Glomerular visceral epithelial cell (primary cell): ENCODE results near the gene RUFY1.
"Not testable (repeated sequence)": the region's sequence is repeated elsewhere in the genome, so short reads cannot be mapped to it uniquely, and the experiment has no call there.

Experiments used
- DNase-seq: peaks from one replicate; pipeline ENCODE4 v3.0.0-alpha.2; 2016; ENCODE audit errors: extremely low spot score

Gene RUFY1

DNA sequence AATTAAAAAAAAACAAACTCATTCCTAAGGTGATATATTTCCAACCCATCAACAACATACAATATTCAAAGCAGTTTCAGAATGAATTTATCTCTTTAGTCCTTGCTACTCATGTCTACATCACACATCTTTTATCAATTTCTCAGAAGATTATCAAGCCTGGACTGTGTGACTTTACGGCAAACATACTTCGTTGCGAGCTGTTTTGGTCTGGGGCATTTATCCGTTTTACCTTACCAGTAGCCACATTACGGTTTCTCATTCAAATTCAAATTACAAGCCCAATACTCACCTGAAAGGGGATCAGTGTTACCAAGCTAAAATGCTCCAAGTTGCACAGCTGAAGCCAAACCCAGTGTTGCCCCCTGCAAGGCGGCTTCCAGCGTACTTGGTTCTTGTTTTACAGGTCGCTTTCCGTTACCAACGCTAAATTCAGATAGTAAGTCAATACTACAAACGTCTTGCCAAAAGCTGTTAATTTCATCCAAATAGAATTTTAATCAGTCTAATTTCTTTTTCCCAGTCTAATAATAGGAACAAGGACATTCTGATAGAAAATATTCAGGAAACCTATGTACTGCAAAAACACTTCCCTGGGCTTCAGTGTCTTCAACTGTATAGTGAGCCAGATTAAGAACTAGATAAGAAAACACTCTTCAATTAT, 71.3 kb downstream of the RUFY1 start:
- DNase-seq: no peak

DNA sequence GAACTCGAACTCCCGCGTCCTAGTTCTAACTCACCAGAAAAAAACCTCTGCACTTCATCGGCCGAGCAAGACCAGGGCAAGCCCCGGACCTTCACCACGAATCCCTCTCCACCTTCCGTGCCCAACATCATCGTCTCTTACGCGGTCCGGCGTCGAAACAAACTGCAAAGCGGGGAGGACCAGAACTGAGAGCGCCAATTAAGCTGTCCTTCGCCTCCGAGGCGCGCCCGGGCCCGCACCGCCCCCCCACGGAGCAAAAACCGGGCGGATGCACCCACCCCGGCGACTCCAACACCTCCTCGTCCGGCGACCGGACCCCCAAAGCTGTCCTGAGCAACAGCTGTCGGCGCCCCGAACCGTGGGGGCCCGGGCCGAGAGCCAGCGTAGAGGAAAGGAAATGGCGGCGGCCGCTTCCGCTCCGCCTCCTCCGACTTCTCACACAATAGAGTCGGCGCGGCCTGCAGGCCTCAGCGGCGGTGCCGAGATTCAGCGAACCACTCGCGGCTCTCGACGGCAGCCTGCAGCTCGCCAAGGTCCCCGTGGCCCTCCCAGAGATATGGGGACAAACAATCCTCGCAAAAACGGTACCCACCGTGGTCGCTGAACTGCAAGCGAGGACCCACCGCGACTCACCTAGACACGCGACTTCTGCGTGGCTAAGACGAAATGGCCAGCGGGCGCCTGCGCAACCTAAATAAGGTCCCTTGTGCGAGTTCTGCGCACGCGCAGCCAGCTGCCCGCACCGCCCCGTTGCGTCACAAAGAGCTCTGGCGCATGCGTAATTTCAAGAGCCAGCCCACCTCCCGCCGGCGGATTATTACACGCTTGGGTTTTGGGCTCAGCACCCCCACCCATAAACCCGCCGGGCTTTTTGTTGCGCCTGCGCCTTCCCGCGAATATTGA, 72.9 kb downstream of the RUFY1 start, which contains the start of gene HNRNPH1:
Gene HNRNPH1 (minus strand): TSS at position 669 of the 903 bp plus-strand sequence. CDS start 538 bp downstream, at position 131.
- DNase-seq: peak; percentile 100

DNA sequence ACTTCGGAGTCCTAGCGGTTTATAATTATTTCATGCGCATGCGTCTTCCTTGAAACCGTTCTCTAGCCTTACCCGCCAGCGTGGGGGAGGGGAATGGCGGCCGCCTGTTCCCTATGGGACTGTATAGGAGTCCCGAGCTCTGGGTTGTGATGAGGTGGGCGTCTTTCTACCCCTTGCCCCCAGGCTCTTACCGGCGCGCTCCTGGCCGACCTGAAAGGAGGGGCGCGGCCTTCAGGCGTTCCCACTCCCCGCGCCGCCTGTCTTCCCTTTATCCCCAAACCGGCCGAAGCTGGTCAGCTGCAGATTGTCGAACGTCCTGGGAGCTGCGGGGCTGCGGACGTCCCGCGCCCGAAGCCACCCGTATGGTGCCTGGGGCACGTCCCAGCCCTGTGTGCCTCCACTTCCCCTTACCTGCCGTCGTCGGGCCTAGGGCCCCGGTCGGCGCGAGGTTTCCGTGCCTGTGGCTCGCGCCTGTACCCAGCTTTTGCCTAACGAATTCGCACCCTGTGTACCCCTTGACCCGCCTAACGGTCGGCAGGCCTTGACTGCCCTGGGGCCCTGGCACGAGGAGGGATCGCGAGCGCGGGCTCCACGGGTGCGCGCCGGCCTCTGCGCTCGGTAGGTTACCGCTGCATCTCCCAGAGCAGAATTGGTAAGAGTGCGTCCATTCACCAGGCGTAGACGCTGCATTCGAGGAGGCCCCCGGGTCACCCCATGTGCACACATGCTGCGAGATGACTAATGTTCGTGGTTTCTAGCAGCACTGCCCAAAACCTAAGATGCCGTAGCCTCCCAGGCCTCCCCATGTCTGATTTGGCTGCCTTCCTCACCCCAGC, 73.8 kb downstream of the RUFY1 start:
- DNase-seq: peak; percentile 83

DNA sequence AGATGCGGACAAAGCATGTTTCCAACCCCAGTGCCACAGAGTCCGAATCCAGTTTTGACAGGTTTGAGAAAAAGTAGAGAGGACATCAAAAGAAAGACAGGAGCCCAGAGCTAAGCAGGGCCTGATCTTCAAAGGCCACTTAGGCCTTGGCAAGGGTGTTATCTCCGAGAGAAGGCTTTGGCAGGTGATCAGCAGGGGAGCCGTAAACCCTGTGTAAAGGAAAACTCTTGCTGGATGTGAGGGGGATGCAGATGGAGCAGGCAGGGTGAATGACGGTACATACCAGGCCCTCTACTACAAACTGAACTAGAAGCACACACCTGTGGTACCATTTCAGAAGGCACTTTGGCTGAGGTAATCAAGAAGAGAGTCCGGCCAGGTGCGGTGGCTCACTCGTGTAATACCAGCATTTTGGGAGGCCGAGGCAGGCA, 74.5 kb downstream of the RUFY1 start:
- no peak for DNase-seq

DNA sequence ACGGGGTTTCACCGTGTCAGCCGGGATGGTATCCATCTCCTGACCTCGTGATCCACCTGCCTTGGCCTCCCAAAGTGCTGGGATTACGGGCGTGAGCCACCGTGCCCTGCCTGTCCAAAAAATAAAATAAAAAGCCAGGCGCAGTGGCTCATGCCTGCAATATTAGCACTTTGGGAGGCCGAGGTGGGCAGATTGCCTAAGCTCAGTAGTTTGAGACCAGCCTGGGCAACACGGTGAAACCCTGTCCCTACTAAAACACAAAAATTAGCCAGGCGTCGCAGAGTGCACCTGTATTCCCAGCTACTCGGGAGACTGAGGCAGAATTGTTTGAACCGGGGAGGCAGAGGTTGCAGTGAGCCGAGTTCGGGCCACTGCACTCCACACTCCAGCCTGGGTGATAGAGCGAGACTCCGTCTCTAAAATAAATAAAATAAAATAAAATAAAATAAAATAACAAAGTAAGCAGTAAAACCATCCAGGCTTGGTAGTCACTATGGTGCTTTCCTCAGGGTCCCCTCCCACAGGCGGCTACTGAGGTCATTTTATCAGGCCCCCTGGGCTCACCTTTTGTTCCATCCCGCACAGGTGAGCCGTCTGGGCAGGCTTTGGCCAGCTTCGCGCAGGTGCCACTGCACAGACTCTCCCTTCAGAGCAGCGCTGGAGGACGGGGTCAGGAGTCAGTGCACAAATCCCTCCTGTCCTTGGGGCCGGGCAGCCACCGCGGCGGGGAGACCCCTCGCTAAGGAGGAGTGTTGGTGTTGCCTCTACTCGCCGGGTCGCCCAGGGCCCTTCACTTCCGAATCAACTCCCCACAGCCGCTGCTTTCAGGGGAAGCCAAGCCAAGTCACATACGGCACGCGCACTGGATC, 83.4 kb downstream of the RUFY1 start:
- DNase-seq: not testable (repeated sequence)

DNA sequence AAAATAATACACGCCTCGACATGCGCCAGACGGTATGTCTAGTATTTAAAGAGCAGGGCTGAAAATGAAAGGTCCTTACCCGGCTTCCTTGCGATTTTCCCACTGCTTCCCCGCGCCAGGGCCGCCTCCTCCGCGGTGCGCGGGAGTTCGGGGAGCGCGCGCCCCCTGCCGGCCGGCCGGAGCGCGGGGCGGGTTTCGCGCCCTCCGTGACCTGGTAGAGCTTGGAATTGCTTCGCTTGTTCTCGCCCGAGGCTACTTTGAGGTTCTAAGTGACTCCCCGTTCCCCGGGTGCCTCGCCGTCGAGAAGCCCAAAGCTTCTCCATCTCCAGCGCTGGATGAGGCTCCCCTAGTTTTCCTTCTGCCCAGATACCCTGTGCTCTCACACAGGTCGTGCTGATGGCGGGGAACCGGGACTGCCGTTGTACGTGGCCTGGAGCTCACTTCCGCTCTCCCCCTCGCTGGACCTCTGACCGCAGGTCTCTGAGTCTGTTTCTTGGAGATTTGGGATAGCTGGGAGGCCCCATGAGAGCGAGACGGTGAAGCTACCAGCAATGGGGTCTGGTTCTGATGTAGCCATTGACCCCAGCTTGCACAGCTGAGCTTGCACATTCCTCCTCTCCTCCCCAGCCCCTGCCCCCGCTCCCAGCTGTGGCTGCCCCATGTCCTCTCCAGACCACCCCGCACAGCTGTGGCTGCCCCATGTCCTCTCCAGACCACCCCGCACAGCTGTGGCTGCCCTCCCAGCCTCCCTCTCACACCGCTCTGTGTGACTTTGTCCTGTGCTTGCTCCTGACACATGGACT, 84.2 kb downstream of the RUFY1 start:
- DNase-seq: not testable (repeated sequence)

DNA sequence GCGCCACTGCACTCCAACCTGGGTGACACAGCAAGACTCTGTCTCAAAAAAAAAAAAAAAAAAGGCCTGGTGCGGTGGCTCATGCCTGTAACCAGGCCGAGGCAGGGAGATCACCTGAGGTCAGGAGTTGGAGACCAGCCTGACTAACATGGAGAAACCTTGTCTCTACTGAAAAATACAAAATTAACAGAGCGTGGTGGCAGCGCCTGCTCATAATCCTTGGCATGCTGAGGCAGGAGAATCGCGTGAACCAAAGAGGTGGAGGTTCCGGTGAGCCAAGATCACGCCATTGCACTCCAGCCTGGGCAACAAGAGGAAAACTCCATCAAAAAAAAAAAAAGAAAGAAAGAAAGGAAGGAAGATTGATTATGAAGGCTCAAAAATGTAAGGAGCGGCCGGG, 88.9 kb downstream of the RUFY1 start:
- not testable (repeated sequence) for DNase-seq

DNA sequence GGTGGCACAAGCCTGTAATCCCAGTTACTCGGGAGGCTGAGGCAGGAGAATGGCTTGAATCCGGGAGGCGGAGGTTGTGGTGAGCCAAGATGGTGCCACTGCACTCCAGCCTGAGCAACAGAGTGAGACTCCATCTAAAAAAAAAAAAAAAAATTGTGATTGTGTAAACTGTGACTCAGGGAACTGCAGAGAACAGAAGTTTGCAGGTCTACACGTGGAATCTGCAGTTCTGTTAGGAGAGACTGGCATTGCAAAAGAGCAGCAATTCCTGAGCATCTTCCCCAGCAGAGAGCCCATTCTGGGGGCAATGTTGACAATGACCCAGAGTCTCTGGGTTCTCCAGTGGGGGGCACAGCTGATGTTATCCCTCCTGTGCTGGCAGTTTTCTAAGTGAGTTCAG, 91.4 kb downstream of the RUFY1 start:
- not testable (repeated sequence) for DNase-seq

DNA sequence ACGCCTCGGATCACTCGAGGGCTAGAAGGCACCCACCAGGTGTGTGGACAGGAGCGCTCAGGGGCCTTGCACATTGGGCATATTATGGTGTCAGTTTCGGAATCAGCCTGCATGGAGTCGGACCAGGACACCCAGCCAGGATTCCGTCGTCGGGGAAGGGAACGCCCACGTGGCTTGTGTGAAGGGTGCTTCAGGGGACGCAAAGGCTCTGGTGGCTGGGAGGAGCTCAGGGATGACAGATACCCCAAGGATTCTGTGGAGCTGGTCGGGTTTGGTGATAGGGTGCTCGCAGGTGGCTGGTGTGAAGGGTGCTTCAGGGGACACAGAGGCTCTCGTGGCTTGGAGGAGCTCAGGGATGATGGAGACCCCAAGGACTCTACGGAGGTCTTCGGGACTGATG, 92.3 kb downstream of the RUFY1 start:
- not testable (repeated sequence) for DNase-seq

DNA sequence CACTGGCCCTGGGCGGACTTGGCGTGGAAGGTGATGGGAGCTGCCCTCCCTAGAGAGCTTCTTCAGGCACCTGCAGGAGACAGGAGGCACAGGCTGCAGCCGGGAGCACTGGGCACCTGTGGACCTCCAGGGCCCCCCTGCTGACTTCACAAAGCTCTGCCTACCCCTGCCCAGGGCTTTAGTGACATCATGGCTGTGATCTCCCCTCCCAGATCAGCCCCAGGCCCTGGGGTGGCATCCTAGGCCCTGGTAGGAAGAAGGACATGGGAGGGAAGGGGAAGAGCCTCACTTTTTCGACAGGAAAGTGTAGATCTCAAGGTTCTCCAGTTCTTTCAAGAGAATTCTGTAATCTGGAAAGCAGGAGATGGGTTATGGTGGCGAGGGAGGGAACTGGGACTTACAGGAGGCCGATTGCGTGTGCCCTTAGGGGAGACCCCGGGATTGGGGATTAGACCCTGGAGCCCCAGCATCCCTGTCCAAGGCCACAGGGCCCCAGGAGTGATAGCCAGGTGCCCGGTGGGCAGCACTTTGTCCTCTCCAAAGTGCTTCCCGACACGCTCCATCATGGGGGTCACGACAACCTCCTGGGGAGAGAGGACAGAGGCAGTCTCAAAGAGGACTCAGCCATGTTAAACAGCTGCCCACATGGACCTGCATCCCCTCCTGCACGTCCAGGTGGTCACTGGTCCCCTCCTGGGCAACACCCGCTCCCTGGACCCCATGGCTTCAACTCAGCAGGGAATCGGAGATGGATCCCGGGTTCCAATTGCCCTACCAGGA, 93.0 kb downstream of the RUFY1 start:
- DNase-seq: not testable (repeated sequence)

DNA sequence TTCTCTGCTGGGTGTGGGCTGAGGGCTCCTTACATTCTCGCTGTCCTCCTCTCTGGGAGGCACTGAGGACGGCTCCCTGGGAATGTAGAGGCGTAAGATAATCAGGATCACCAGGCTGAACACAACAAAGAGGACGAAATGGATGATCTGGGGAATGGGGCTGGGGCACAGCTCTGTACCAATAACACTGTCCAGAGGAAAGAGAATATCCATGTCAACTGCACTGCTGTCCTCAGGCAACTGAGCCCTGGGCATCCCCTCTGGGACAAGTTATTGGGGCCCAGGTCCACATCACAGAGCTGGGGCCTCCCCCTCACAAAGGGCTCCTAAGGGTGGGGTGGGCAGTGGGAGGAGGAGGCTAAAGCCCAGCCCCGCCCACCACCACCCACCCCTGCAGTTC, 94.4 kb downstream of the RUFY1 start:
- not testable (repeated sequence) for DNase-seq

DNA sequence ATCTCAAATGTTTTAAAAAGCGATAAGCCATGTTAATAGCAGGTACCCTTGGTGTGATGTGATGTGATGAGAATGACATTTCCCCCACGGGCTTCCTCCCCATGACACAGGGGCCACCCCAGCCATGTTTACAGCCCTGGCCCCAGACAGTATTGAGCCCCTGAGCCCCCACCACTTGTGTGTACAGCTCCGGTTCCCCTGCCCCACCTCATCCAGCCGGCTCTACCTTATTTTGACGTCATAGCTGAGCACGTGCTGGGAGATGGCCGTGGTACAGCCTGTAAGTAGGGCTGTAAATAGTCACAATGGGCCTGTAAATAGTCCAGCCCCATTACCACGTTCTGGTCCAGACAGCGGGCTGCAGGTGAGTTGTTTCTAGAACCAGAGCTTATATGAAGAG, 98.1 kb downstream of the RUFY1 start:
- DNase-seq: no peak

DNA sequence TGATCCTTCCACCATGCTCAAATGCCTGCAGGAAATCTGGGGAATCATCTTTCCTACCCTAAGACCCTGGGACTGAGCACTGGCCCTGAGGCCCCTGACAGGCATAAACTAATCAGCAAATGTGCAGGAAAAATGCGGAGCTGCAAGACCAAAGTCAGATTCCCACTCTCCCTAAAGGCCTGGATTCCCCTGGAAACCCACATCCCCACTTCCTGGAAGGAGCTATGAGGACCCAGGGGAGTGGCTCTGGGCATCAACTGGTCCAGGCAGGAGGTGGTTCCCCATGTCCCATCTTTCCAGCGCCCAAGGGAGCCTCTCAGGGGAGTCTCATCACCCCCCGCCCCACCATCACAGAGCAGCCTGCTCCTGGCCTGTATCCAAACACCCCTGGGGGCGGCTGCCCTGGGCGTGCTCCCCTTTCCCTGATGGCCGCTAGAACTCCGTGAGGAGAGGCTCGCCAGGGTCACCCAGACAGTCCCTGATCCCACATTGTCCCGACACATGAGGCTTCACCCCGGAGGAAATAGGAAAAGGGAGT, 98.9 kb downstream of the RUFY1 start:
- not testable (repeated sequence) for DNase-seq

DNA sequence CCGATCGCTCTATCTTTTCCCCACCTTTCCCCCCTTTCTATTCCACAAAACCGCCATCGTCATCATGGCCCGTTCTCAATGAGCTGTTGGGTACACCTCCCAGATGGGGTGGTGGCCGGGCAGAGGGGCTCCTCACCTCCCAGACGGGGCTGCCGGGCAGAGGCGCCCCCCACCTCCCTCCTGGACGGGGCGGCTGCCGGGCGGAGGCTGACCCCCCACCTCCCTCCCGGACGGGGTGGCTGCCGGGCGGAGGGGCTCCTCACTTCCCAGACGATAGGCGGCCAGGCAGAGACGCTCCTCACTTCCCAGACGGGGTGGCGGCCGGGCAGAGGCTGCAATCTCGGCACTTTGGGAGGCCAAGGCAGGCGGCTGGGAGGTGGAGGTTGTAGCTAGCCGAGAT, 99.9 kb downstream of the RUFY1 start:
- DNase-seq: not testable (repeated sequence)

DNA sequence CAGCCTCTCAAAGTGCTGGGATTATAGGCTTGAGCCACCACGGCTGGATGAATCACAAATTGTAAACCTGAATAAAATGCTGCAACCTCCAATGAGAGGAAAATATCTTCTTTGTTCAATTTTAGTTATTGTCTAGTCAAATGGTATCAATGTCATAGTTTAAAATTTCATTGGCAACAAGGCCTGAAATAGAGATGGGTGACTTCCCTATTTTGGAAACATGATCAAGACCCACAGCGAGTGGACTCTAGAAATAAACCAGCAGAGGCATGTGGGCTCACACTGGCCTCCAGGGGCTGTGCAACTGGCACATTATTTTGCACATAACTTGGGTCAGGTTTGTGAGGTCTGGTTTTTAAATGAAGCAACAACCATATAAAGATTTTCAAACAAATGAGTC, 102.8 kb downstream of the RUFY1 start:
- not testable (repeated sequence) for DNase-seq

DNA sequence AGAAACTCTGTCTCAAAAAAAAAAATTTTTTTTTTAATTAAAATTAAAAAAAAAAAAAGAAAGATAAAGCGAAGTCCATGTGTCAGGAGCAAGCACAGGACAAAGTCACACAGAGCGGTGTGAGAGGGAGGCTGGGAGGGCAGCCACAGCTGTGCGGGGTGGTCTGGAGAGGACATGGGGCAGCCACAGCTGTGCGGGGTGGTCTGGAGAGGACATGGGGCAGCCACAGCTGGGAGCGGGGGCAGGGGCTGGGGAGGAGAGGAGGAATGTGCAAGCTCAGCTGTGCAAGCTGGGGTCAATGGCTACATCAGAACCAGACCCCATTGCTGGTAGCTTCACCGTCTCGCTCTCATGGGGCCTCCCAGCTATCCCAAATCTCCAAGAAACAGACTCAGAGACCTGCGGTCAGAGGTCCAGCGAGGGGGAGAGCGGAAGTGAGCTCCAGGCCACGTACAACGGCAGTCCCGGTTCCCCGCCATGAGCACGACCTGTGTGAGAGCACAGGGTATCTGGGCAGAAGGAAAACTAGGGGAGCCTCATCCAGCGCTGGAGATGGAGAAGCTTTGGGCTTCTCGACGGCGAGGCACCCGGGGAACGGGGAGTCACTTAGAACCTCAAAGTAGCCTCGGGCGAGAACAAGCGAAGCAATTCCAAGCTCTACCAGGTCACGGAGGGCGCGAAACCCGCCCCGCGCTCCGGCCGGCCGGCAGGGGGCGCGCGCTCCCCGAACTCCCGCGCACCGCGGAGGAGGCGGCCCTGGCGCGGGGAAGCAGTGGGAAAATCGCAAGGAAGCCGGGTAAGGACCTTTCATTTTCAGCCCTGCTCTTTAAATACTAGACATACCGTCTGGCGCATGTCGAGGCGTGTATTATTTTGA, 107.2 kb downstream of the RUFY1 start:
- not testable (repeated sequence) for DNase-seq

DNA sequence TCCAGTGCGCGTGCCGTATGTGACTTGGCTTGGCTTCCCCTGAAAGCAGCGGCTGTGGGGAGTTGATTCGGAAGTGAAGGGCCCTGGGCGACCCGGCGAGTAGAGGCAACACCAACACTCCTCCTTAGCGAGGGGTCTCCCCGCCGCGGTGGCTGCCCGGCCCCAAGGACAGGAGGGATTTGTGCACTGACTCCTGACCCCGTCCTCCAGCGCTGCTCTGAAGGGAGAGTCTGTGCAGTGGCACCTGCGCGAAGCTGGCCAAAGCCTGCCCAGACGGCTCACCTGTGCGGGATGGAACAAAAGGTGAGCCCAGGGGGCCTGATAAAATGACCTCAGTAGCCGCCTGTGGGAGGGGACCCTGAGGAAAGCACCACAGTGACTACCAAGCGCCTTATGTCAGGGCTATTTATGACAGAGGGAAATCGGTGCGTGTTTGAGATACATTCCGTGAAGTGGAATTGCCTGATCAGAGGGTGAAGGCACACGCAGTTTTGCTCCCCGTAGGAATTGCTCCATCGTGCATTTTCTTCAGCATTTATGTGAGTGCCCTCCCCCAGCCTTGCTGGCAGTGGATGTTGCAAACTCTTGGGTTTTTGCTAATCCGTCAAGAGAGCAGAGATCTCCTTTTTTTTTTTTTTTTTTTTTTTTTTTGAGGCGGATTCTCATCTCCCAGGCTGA, 108.0 kb downstream of the RUFY1 start:
- peak; percentile 26 for DNase-seq
